GM18861 (cell line): ENCODE data around the gene DENND5A.
"Not testable (repeated sequence)": the region's sequence is repeated elsewhere in the genome, so short reads cannot be mapped to it uniquely, and the experiment has no call there.

ENCODE experiments used
- ATAC-seq: cut with Tn5 transposase; IDR thresholded peaks from one replicate; pipeline ENCODE4 v1.9.1; 2021; ENCODE audit not compliant: unreplicated experiment

Gene DENND5A

GRCh38 chr11:9219115-9219514, 46.0 kb downstream of the DENND5A start:
- no peak for ATAC-seq

GRCh38 chr11:9214765-9215164, 50.4 kb downstream of the DENND5A start:
- no peak for ATAC-seq

DNA sequence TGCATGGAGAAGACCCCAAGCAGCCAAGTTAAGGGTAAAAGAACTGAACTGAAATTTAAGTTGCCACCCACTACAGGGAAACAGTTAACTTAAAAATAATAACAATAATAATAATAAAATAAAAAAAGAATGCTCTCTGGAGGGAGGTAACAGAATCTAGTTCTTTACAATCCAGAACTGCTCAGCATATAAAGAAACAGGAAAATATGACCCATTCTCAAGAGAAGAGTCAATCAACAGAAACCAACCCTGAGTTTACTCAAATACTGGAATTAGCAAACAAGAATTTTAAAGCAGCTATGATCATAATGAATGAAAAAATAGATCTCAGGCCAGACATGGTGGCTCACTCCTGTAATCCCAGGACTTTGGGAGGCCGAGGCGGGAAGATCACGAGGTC, 53.8 kb downstream of the DENND5A start:
- no peak for ATAC-seq

GRCh38 chr11:9210922-9211320, 54.2 kb downstream of the DENND5A start:
- no peak for ATAC-seq

GRCh38 chr11:9210224-9210921, 54.8 kb downstream of the DENND5A start:
- ATAC-seq: no peak

- not testable (repeated sequence) for ATAC-seq
These were observed 55.5 kb downstream of the DENND5A start for GRCh38 chr11:9209604-9210003.

GRCh38 chr11:9208726-9209501, 56.2 kb downstream of the DENND5A start:
- no peak for ATAC-seq

- no peak for ATAC-seq
These were observed 57.9 kb downstream of the DENND5A start for GRCh38 chr11:9207229-9207628.

GRCh38 chr11:9206496-9206895, 58.7 kb downstream of the DENND5A start:
- no peak for ATAC-seq

- ATAC-seq: no peak
These were observed 61.3 kb downstream of the DENND5A start for GRCh38 chr11:9203691-9204311.

GRCh38 chr11:9201372-9202162, 63.6 kb downstream of the DENND5A start:
- ATAC-seq: no peak

DNA sequence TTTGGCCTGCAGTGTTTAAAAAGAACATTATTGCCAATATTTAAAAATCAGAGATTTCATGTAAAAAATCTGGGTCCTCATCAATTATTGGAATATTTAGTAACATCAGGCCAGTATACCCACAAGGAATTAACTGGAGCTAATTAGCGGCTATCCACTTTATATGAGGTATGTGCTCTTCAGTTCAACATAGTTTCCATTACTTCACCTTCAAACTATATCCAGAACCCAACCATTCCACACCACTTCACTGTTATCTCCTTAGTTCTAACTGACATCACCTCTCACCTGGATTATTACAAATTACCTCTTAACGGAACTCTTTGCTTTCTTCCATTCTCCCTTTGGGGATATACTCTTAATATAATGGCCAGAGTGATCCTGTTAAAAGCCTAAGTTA, 64.7 kb downstream of the DENND5A start:
- ATAC-seq: no peak

DNA sequence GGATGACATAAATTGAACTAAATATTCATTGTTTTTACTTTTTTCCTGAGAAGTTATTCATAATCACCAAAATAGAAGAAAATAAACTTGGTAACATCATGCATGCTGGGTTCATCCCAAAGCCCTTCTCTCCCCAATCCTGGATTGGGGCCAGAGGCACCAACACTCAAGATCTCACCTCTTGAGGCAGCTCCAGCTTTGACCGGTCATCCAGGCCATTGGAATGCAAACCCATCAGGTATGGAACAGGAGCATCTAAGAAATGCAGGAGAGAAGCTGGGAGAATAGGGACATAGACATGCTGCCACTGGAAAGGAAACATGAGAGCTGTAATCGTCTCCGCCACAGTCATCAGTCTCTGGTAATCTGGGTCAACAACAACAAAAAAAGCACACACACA, 71.8 kb downstream of the DENND5A start:
- no peak for ATAC-seq

DNA sequence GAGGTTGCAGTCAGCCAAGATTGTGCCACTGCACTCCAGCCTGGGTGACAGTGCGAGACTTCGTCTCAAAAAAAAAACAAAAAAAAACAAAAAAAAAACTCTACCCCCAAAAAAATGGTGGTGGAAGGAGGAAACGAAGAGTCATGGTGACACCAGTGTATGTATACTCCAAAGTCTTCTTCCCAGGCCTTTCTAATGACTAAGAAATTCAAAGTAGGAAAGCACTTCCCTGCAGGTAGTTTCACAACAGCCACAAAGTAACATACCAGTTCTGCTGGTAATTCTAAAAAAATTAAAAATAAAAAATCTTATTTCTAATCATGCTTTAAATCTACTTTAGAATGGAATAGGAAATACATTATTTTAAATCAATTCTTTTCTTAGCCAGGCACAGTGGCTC, 72.6 kb downstream of the DENND5A start:
- ATAC-seq: no peak

- ATAC-seq: not testable (repeated sequence)
These were observed 74.7 kb downstream of the DENND5A start for GRCh38 chr11:9190326-9191016.

GRCh38 chr11:9188860-9189259, 76.3 kb downstream of the DENND5A start:
- not testable (repeated sequence) for ATAC-seq

DNA sequence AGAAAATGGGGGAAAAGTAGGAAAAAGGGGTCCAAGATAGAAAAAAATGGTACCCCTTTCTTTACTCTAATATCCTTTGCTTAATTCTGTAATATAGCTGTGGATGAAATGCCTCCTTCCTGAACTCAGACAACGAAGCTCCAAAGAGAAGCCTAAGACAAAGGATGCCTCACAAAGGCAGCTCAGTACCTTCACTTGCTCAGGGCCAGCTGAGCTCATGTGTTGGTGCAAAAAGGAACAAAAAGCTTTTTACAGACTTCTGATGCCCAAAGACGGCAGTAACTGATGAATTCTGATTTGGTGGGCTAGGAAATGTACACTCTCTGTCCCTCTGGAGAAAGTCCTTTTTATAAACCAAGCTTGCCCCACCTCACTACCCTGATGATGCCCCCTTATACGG, 77.5 kb downstream of the DENND5A start:
- ATAC-seq: no peak

DNA sequence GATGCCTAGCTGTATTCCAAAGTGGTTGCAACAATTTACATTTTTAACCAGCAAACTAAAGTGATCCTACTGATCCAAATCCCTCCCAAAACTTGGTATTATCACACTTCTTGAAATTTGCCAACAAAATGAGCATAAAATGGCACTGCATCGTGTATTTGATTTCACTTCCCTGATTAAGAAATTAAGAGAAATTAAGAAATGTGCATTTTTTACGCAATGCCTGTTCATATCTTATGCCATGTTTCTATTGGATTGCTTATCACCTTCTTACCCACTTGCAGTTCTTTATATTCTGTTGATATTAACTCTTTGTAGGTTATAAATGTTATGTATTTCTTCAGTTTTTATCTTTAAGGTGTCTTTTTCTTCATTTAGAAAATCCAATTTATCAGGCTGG, 80.6 kb downstream of the DENND5A start:
- no peak for ATAC-seq

DNA sequence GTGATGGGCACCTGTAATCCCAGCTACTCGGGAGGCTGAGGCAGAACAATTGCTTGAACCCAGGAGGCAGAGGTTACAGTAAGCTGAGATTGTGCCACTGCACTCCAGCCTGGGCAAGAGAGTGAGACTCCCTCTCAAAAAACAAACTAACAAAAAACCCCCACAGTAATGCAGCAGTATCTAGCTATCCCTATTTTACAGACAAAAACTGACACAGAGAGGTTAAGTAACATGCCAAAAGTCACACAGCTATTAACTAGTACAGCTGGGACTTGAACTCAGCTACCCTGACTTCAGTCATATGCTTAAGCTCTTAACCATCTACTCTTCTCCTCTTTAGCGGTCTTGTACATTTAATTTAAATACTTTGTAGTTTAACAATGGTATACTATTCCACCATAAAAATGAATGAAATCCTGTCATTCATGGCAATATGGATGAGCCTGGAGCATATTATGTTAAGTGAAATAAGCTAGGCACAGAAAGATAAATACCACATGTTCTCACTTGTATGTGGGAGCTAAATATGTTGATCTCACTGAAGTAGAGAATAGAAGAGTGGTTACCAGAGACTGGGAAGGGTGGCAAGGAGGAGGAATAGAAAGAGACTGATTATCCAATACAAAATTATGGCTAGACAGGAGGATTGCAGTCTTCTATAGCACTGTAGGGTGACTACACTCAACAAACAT, 82.8 kb downstream of the DENND5A start:
- ATAC-seq: no peak

- no peak for ATAC-seq
These were observed 84.4 kb downstream of the DENND5A start for GRCh38 chr11:9180784-9181183.
